DOHH2 (cell line): ENCODE results near the gene SGTB.
A peak's percentile ranks its signal among the peaks of the same experiment; 100 is the strongest.

Experiments
- H3F3A ChIP-seq: fragments of 200-600 bp; sonication (generic), shearing (Covaris generic); 2 replicates; pipeline ENCODE4 v1.6.0; 2016; ENCODE audit warnings: antibody characterized with exemption, mild to moderate bottlenecking; ENCODE audit not compliant: control insufficient read depth, insufficient read depth
- H3K27ac ChIP-seq: fragments of 200-600 bp; sonication (generic); 2 replicates; pipeline ENCODE4 v1.5.1; 2014; ENCODE audit warnings: low read depth, mild to moderate bottlenecking, low read length, moderate library complexity
- H3K27me3 ChIP-seq: fragments of 200-600 bp; sonication (generic); 2 replicates; pipeline ENCODE4 v1.6.1; 2014; ENCODE audit warnings: mild to moderate bottlenecking, low read length, mixed read lengths; ENCODE audit not compliant: control insufficient read depth
- H3K36me3 ChIP-seq: fragments of 200-600 bp; sonication (generic); 2 replicates; pipeline ENCODE4 v1.6.1; 2014; ENCODE audit warnings: mild to moderate bottlenecking, low read length, moderate library complexity, mixed read lengths; ENCODE audit not compliant: control insufficient read depth
- H3K4me1 ChIP-seq: fragments of 200-600 bp; sonication (generic); 2 replicates; pipeline ENCODE4 v1.6.1; 2014; ENCODE audit warnings: mild to moderate bottlenecking, low read length, mixed read lengths; ENCODE audit not compliant: control insufficient read depth
- H3K4me2 ChIP-seq: fragments of 200-600 bp; sonication (generic); 2 replicates; pipeline ENCODE4 v1.6.0; 2014; ENCODE audit warnings: mild to moderate bottlenecking, low read length, moderate library complexity
- H3K4me3 ChIP-seq: fragments of 200-600 bp; sonication (generic); 2 replicates; pipeline ENCODE4 v1.5.1; 2014; ENCODE audit warnings: mild to moderate bottlenecking, low read length, mixed read lengths
- H3K79me2 ChIP-seq: fragments of 200-600 bp; sonication (generic); 2 replicates; pipeline ENCODE4 v1.6.1; 2014; ENCODE audit warnings: mild to moderate bottlenecking, low read length, mixed read lengths; ENCODE audit not compliant: control insufficient read depth
- H3K9me2 ChIP-seq: fragments of 200-600 bp; sonication (generic); replicated peaks from 2 replicates; pipeline ENCODE4 v1.6.1; 2014; ENCODE audit warnings: mild to moderate bottlenecking, low read length, mixed read lengths; ENCODE audit not compliant: control insufficient read depth
- H3K9me3 ChIP-seq: fragments of 200-600 bp; sonication (generic); 2 replicates; pipeline ENCODE4 v1.6.1; 2014; ENCODE audit warnings: antibody characterized with exemption, low read length, mixed read lengths; ENCODE audit not compliant: control insufficient read depth, insufficient read depth
- H4K20me1 ChIP-seq: fragments of 200-600 bp; sonication (generic); 2 replicates; pipeline ENCODE4 v1.6.0; 2014; ENCODE audit warnings: low read depth, mild to moderate bottlenecking, antibody characterized with exemption, low read length, moderate library complexity; ENCODE audit not compliant: control insufficient read depth, insufficient read depth
- CTCF ChIP-seq: fragments of 200-600 bp; sonication (generic); IDR thresholded peaks from one replicate; pipeline ENCODE4 v1.5.1; 2014; ENCODE audit warnings: antibody characterized with exemption, mild to moderate bottlenecking, low read depth, low read length; ENCODE audit not compliant: poor library complexity, severe bottlenecking
- EZH2phosphoT487 ChIP-seq: fragments of 200-600 bp; sonication (generic); IDR thresholded peaks from 2 replicates; pipeline ENCODE4 v1.6.1; 2017; ENCODE audit warnings: borderline replicate concordance, mild to moderate bottlenecking, antibody characterized with exemption, low read length, moderate library complexity, mixed read lengths

SGTB gene

GRCh38 chr5:65663804-65664521, 57.9 kb downstream of the SGTB start:
- Histone ChIP-seq H3K79me2 (no peaks in the 10 kb centered on the region), H3K36me3 (peaks cover 8% of the 10 kb centered on the region), H3K27me3 (no peaks in the 10 kb centered on the region), H3K9me2 (no peaks in the 10 kb centered on the region), H3F3A (0 out of 2 replicates have a peak, but pooled peaks cover 5% of the 10 kb centered on the region), H3K4me2 (no peak overlapping the region), H3K4me1 (no peaks in the 10 kb centered on the region), H4K20me1 (no peaks in the 10 kb centered on the region), H3K27ac (no peak overlapping the region), H3K4me3 (no peak overlapping the region), H3K9me3 (no peaks in the 10 kb centered on the region)
- TF ChIP-seq EZH2phosphoT487 (no peak), CTCF (peak; percentile 15)

- H3K4me3 ChIP-seq, result no peak overlapping the region
- H4K20me1 ChIP-seq, result no peaks in the 10 kb centered on the region
- no peaks in the 10 kb centered on the region for H3K9me2 ChIP-seq
- H3K79me2 ChIP-seq, result no peaks in the 10 kb centered on the region
- no peaks in the 10 kb centered on the region for H3F3A ChIP-seq
- H3K27me3 ChIP-seq, result no peaks in the 10 kb centered on the region
- H3K9me3 ChIP-seq, result no peaks in the 10 kb centered on the region
- no peak overlapping the region for H3K4me2 ChIP-seq
- no peak overlapping the region for H3K27ac ChIP-seq
- H3K36me3 ChIP-seq, result no peaks in the 10 kb centered on the region
- no peaks in the 10 kb centered on the region for H3K4me1 ChIP-seq
- TF ChIP-seq CTCF (no peak), EZH2phosphoT487 (no peak)
Observed at GRCh38 chr5:65654713-65655112, 67.2 kb downstream of the SGTB start.

- no peak overlapping the region for H3K27ac ChIP-seq
- no peak overlapping the region for H3K4me2 ChIP-seq
- H3K4me1 ChIP-seq, result no peaks in the 10 kb centered on the region
- H3F3A ChIP-seq, result no peaks in the 10 kb centered on the region
- no peaks in the 10 kb centered on the region for H3K27me3 ChIP-seq
- no peaks in the 10 kb centered on the region for H3K9me3 ChIP-seq
- H3K4me3 ChIP-seq, result no peak overlapping the region
- no peaks in the 10 kb centered on the region for H3K79me2 ChIP-seq
- TF ChIP-seq CTCF, result no peak
- H4K20me1 ChIP-seq, result no peaks in the 10 kb centered on the region
- no peaks in the 10 kb centered on the region for H3K9me2 ChIP-seq
- H3K36me3 ChIP-seq, result no peaks in the 10 kb centered on the region
Observed at GRCh38 chr5:65651144-65651543, 70.8 kb downstream of the SGTB start.
